Pulmonary artery endothelial cell (primary cell): ENCODE results near the gene ACSM4. TPM values are rescaled to one million over a fixed set of nuclear protein-coding genes. Genes with fewer than 3 reads are reported as not detected.
A peak's percentile ranks its signal among the peaks of the same experiment; 100 is the strongest.
"Not testable (repeated sequence)": the region's sequence is repeated elsewhere in the genome, so short reads cannot be mapped to it uniquely, and the experiment has no call there.

ENCODE experiments used
- DNase-seq: peaks from one replicate; pipeline ENCODE4 v3.0.0-alpha.2; 2011; ENCODE audit warnings: low read depth, low spot score
- total RNA-seq: library from RNA; depleted of rRNA; stranded (reverse); fragments of >200 nt; gene quantifications from 2 replicates; pipeline ENCODE4 v1.2.3, GENCODE V29; 2014

ACSM4 gene
- total RNA-seq, 1 donor from 2014 or later, result not detected

- DNase-seq, result no peak
Observed at GRCh38 chr12:7327918-7328317, 24.0 kb downstream of the ACSM4 start.

- DNase-seq, result not testable (repeated sequence)
Observed at GRCh38 chr12:7337790-7338189, 33.9 kb downstream of the ACSM4 start.

GRCh38 chr12:7339675-7340074, 35.8 kb downstream of the ACSM4 start:
- DNase-seq, result no peak

- no peak for DNase-seq
Observed at GRCh38 chr12:7344833-7345606, 41.1 kb downstream of the ACSM4 start.

GRCh38 chr12:7346551-7347225, 42.8 kb downstream of the ACSM4 start:
- no peak for DNase-seq

GRCh38 chr12:7349418-7349817, 45.5 kb downstream of the ACSM4 start:
- peak; percentile 59 for DNase-seq

GRCh38 chr12:7351177-7351576, 47.3 kb downstream of the ACSM4 start:
- DNase-seq, result no peak

- DNase-seq, result no peak
Observed at GRCh38 chr12:7352661-7353060, 48.8 kb downstream of the ACSM4 start.

GRCh38 chr12:7354529-7354928, 50.7 kb downstream of the ACSM4 start:
- peak; percentile 10 for DNase-seq

GRCh38 chr12:7361265-7361664, 57.4 kb downstream of the ACSM4 start:
- no peak for DNase-seq

GRCh38 chr12:7362734-7363133, 58.9 kb downstream of the ACSM4 start:
- no peak for DNase-seq

GRCh38 chr12:7369274-7369729, 65.4 kb downstream of the ACSM4 start:
- no peak for DNase-seq

GRCh38 chr12:7373226-7373625, 69.4 kb downstream of the ACSM4 start:
- no peak for DNase-seq

- DNase-seq, result no peak
Observed at GRCh38 chr12:7374423-7375144, 70.7 kb downstream of the ACSM4 start.

GRCh38 chr12:7375145-7375543, 71.3 kb downstream of the ACSM4 start:
- no peak for DNase-seq

- no peak for DNase-seq
Observed at GRCh38 chr12:7376196-7376595, 72.3 kb downstream of the ACSM4 start.

Other genes with a start within 250 kb of the ACSM4 start
- 0.40 and 5.1 TPM in 2 replicates for gene C1S, start 243.4 kb upstream of the ACSM4 start, total RNA-seq
- 1.9 and 4.4 TPM in 2 replicates for gene C1R, start 211.6 kb upstream of the ACSM4 start, total RNA-seq
- 15.6 and 19.7 TPM in 2 replicates for gene C1RL, start 194.9 kb upstream of the ACSM4 start, total RNA-seq
- gene RBP5, start 175.2 kb upstream of the ACSM4 start, total RNA-seq, result not detected in 2 replicates
- 12.8 and 18.5 TPM in 2 replicates for gene CLSTN3, start 173.7 kb upstream of the ACSM4 start, total RNA-seq
- gene PEX5, start 114.4 kb upstream of the ACSM4 start, total RNA-seq, result 28.5 and 31.0 TPM in 2 replicates
- 1.3 and 2.0 TPM in 2 replicates for gene CD163L1, start 140.1 kb downstream of the ACSM4 start, total RNA-seq
- gene CD163, start 199.7 kb downstream of the ACSM4 start, total RNA-seq, result not detected in 2 replicates